Stimulated activated CD4-positive, alpha-beta T cell treated with anti-CD3 and anti-CD28 coated beads, Interleukin-2, amount 100 ng/mL, for 48 hours (primary cell): ENCODE data around the gene RPLP2.

ENCODE experiments used
- DNase-seq, 2 donors: peaks; one replicate each; pipeline ENCODE4 v3.0.0-alpha.2; 2020

RPLP2 gene

DNA sequence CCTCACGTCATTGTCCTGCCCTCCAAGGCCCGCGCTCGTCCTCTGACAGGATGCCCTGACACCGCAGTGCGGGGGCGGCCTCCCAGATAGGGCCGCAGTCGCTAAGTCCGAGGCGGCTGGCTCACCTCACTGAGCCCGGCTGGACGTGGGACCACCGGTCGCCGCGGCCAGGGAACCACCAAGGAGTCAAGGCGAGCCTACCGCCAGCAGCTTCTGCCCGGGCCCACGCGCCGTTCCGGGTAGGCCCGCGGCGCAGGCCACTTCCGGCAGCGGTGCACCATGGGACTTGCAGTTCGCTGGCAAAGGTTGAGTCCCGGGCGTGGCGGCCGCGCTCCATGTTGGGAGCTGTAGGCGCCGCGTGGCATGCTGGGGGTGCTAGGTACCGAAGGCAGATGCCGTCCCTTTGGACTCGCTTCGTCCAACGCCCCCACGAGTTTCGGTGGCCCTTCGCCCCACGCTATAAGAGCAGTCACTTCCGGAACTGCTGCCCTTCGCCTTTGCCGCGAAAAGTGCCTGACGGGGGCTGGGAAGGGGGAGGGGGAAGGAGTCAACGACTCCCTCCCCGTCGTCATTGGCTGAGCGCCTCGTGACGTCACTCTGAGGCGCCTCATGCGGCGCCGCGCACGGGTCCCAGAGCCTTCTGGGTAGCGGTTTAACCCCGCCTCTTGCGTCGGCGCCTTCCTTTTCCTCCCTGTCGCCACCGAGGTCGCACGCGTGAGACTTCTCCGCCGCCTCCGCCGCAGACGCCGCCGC lies at the start of gene RPLP2:
Gene RPLP2, plus strand, starts transcription at position 681 of the 753 bp plus-strand sequence. CDS start 268 bp downstream, outside the sequence.
- peak; percentile 96 to 97 for DNase-seq

DNA sequence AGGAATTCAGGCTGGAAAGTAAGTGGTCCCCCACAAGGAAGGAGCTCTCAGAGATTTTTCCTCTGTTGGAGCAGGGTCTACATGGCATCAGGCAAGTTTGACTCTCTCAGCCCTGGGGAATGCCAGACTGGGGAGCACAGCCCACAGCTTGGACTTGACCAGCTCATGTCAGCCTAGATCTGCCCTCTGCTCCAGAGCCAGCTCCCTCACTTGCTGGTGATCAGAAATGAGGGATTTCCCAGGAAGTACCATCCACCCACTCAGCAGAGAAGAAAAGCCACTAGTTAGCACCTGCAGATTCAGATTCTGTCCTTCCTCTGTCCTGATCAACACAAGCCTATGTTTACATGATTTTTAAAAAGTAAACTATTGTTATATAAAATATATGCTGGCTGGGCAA lies 49.5 kb upstream of the RPLP2 start:
- no peak for DNase-seq

DNA sequence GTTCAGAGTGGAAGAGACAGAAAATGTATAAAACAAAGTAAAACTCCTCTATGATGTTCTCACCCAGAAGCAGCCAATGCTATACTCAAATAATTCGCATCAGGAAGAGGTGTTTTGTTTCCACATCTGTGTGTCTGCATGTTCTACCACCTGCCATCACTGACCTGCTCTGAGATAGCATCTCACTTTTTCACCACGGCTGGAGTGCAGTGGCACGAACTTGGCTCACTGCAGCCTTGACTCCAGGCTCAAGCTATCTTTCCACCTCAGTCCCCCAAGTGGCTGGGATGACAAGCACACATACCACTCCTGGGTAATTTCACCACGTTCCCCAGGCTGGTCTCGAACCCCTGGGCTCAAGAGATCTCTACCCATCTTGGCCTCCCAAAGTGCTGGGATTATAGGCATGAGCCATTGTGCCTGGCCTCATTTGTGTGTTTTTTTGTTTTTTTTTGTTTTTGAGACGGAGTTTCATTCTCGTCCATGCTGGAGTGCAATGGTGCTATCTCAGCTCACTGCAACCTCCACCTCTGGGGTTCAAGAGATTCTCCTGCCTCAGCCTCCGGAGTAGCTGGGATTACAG lies 48.1 kb upstream of the RPLP2 start:
- no peak for DNase-seq

DNA sequence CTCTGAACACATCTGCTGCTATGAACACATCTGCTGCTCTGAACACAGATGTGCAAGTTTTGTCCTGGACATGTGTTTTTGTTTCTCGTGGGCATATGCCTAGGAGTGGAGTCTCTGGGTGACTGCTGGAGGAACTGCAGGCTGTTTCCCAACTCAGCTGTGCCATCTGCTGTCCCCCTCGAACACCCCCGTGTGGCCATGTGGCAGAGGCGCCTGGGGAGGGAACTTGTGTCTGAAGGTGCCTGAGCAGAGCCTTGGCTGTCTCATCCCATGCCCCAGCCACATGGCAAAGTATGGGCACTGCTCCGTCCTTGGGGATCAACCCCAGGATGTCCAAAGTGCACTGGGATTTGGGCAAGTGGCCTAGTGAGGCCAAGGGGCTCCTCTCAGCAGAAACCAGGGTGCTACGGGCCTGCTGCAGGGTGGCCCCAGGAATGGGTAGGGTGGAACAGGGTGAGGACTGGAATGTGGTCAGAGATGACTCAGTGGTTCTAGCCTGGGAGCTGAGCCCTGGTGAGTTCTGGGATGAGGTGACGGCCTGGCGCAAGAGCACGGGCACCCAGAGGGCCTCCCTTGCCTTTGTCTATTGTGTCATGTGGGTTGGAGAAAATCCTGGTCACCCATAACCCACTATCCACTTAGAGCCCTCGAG lies 47.2 kb upstream of the RPLP2 start:
- no peak for DNase-seq

DNA sequence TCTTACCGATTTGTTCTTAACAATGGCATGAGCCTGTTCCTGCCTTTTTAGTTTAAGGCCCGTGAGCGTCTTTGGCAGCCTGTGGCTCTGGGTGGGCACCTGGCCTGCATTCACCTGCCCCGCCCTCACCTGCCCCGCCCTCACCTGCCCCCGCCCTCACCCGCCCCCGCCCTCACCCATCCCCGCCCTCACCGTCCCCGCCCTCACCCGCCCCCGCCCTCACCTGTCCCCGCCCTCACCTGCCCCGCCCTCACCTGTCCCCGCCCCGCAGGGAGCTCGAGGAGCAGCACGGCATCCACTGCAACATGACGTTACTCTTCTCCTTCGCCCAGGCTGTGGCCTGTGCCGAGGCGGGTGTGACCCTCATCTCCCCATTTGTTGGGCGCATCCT lies 46.7 kb upstream of the RPLP2 start:
- DNase-seq, result no peak

DNA sequence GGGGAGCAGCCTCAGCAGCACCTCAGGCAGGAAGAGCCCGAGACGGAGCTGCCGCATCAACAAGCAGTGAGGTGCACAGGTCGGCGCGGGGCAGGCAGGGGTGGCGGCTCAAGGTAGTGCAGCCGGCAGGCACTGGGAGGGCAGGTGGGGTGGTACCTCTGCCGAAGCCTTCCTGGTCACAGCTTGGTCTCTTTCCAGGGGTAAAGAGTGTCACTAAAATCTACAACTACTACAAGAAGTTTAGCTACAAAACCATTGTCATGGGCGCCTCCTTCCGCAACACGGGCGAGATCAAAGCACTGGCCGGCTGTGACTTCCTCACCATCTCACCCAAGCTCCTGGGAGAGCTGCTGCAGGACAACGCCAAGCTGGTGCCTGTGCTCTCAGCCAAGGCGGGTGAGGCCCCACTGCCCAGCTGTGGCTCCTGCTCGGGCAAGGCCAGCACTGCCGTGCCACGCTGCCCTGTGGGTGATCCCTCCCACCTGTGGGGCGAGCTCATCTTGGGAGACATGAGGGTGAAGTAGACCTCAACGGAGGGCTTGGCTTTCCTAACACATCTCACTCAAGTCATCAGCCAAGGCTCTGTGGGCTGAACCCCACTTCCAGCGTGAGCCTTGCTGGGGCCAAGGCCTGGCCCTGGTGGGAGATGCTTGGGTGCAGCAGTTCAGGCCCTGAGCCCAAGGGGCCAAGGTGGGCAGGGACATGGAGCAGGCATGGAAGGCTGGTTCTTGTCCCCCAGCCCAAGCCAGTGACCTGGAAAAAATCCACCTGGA lies 46.0 kb upstream of the RPLP2 start:
- DNase-seq, result no peak

DNA sequence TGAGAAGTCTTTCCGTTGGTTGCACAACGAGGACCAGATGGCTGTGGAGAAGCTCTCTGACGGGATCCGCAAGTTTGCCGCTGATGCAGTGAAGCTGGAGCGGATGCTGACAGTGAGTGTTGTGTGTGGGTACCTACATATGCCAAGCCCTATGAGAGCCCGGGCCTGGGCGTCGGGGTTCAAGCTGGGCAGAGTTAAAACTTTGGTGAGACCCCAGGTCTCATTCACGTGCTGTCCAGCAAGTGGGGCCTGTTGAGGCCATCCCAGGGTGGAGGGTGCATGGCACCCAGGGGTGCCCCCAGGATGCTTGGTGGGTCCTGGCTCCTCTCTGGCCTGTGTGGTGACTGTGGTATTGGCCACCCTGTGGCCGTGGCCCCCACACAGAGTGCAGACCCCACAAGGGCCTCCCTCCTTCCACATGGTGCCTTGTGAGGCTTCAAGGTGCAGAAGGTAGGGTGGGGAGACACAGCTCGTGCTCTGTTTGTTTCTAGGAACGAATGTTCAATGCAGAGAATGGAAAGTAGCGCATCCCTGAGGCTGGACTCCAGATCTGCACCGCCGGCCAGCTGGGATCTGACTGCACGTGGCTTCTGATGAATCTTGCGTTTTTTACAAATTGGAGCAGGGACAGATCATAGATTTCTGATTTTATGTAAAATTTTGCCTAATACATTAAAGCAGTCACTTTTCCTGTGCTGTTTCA lies 45.3 kb upstream of the RPLP2 start:
- DNase-seq, result no peak

DNA sequence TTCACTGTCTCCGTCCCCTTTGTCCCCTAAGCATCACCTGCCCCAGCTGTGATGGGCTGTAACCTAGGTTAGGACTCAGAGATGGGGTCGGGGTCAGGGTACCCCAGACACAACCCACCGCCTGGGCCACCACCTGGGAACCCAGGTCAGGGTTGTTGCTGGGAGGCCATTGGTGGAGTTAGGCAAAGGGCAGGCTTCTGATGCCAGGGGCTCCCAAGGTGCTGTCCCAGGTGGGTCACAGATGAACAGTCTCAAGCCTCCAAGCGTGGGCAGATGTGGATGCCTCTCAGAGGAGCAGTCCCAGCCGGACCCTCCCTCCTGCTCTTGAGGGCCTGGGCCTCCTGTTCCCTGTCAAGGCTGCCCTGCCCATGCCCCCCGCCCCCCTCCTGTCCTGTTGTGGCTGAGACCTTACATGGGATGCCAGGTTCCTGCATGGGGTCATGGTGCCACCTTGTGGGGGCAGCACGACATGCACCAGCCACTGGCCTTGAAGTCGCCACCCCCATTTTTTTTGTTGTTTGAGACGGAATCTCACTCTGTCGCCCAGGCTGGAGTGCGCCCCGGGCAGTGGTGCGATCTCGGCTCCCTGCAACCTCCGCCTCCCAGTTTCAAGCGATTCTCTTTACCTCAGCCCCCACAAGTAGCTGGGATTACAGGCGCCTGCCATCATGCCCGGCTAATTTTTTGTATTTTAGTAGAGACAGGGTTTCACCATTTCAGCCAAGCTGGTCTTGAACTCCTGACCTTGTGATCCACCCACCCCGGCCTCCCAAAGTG lies 44.6 kb upstream of the RPLP2 start:
- peak; percentile 48 to 51 for DNase-seq

DNA sequence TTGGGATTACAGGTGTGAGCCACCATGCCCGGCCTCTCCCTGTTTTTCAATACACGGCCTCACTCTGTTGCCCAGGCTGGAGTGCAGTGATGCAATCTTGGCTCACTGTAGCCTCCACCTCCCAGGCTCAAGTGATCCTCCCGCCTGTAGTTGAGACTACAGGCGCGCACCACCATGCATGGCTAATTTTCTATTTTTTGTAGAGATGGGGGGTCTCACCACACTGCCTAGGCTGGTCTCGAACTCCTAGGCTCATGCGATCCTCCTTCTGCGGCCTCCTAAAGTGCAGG lies 44.0 kb upstream of the RPLP2 start:
- DNase-seq, result no peak

DNA sequence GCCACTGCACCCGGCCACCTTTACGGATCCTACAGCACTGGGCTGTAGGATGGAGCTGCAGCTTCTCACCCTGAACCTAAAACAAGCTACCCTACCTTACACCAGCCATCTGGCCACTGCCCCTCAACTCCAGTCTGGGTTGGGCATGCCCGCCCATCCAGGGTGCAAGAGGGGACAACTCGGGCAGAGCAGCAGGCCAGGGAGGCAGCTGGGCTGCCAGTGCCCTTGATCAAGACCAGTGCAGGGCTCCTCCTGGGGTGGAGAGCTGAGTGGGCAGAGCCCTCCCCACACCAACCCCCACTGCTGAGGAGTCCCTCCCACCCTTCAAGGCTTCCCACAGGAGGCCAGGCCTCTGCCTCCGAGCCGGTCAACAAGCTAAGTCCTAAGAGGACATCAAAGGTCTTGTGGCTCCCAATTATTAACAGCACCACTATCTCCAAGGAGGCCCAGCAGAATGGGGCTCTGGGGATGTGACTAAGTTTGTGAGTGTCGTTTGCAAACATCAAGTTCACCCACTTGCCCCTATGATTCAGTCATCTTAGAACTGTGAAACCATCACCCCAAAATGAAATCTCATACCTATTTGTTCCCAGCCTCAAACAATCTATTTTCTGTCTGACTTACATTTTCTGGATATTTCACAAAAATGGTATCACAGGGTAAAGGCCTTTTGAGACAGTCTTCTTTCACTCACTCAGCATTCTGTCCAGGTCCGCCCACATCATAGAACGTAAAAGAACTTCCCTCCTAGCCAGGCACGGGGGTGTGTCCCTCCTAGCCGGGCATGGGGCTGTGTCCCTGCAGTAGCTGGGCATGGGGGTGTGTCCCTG lies 43.4 kb upstream of the RPLP2 start:
- no peak for DNase-seq

DNA sequence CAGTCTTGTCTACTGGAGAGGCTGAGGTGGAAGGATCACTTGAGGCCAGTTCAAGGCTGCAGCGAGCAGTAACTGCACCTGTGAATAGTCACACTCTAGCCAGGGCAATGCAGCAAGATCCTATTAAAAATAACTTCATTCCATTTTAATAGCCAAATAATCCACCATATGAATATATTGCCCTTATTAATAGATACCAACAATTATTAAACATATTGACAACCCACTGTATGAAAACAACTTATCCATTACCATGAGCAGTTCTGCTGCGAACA lies 42.9 kb upstream of the RPLP2 start:
- DNase-seq, result no peak

DNA sequence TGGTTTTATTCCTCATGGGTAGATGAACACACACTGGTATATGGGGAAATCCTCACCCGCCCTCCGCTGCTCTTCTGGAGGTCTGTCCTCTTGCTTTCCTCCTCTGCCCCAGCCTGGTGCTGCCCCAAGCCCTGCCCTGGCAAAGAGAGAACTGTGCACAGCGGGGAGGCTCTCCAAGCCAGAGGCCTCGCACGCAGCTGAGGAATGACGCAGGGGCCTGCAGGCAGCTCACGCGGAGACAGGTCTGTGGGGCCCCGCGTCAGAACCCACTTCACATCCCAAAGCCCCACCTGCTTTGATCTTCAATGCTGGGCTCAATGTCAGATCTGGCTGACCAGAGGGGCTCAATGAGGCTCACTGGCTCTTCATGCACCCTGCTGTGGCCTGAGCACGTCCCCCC lies 42.5 kb upstream of the RPLP2 start:
- DNase-seq, result no peak

DNA sequence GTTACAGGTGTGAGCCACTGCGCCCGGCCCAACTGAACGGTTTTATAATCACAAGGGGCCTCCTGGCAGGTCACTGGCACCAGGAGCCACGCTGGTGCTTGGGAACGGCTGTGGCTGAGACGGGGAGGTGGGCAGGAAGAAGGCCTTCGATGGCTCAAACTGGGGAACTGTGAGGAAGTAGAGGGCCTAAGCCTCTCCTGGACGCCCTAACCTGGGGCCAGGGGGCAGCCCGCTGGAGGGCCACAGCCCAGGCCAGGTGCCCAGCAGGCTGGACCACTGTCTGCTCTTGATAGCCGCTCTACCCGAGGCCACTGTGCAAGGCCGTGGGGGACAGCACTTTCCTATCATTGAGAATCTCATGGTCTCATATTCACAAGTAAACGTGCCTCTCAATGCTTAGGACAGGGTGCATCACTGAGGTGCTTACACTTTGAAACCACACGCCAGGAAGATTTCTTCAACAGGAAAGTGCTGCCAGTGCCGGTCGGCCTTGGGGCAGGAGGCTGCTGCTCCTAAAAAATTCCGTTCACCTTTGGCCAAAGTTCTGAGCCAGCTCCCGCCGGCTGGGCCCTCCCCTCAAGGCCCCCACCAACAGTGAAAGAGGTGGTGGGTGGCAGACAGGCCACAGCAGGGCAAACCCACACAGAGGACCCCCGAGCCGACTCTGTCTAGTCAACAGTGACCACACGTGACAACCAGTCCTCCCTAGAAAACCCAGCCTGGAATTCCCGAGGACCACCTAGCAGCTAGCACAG lies 39.7 kb upstream of the RPLP2 start:
- DNase-seq, result no peak

DNA sequence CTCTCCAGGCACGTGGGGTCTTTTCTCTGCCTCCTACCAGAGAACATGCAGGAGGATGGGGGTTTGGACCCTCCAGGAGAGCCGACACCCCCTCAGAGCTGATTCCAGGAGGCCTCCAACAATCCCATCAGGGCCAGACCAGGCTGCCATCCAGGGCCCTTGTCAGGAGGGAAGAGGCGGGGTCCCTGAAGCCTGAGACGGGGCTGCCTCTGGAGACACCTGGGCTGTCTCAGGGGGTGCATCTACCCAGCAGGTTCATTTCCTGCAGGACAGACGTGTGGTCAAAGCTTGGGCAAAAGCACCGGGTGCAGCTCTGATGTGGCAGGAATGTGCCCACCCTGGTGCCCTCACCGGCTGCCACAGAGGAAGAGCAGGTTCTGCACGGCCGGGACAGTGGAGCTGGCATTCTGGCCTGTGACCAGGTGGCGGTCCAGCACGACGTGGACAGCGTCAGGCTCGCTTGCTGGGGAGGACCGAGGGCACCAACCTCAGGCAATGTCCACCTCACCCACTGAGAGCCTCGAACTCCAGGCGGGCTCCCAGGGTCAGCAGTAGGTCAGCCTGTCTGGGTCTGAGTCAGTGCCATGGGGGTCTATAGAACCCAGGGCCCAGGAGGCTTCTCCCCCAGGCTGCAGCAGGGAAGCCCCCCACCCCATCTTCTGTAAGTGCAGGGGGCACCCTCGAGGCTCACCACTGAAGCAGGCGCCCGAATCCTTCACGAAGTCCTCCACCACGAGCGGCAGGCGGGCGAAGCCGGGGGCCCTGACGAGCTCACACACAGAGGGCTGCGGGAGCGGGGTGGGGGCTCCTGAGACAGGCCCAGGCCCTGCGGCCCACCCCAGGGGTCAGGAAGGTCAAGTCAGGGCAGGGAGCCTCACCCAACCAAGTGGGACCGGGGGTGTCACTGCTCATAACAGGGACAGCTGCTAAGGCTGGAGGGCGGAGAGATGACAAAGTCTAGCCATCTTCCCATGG lies 38.8 kb upstream of the RPLP2 start:
- no peak for DNase-seq

DNA sequence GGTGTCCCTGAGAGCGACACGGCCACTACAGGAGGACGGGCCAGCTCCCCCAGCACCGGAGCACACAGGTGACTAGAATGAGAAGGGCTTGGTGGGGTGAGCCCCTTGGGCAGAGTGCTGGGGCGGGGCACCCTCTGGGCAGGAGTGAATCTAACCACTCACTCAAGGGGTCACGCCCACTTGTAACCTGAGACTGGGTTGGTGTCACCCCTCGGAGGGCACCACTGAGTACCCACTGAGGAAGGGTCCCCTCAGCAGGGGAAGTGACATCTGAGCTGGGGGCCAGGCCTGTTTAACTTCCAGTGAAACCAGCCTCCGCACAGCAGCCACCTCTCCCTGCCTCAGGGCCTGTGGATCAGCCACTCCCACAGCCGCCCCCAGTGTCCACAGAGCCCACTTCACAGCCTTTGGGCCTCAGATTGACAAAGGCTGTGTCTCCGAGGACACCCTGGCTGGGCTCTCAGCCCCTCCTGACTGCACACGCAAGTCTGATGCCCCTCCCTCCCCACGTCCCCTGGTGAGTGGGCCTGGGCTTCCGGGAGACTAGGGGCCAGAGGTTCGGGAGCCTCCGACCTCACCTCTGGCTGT lies 38.1 kb upstream of the RPLP2 start:
- DNase-seq, result no peak

DNA sequence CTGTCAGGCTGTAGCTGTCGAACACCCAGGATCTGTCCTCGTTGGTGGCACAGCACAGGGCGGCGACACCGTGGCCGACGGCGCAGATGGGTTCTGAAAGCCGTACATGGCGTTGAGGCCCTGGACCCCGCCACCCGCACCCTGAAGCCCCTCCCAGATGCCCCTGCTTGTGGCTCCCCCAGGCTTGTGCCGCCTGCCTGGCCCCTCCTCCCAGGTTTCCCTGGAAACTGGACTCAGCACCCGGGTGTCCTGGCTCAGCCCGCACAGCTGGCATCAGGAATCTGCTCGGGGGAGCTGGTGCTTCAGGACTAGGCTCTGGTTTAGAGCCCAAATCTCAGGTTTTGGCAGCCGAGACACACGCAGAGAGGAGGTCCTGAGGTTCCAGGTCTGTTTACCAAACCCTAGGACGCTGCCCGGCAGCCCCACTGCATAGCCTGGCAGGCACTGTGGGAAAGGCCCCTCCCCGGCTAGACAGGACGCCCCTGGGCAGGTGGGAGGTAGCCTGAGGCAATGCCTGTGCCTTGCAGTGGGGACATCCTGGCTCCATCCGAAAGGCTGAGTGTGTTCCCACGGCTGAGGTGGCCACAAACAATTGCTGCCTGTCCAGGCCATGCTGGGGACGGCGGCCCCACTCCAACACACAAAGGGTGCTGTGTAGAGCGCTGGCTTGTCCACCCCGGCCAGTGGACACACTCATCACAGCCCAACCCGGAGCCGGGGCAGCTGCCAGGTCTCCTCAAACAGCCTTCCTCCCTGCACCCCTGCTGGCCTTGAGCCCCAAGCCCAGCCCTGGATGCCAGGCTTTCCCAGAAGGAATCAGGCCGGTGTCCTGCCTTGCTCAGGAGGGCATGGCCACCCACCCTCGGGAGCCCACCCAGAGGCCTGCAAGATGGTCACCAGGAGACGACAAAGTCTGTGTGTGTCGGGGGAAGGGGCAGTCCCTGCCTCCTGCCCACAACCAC lies 37.1 kb upstream of the RPLP2 start:
- DNase-seq, result no peak

DNA sequence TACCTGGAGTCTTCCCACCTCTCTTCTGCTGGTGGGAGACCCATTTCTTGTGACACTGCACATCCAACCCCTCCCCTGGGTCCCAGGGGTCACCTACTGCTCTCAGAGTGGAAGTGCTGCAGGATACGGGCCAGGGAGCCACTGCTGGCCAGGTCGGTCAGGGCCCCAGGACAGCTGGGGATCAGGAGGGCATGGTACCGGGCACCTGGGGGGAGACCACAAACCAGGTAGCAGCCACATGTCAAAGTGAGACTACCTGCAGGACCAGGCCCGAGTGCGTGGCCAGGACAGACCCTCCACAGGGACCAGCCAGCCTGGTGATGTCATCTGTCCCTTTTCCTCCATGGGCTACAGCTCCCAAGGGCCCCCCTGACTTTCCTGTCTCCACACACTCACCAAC lies 36.3 kb upstream of the RPLP2 start:
- DNase-seq, result no peak

DNA sequence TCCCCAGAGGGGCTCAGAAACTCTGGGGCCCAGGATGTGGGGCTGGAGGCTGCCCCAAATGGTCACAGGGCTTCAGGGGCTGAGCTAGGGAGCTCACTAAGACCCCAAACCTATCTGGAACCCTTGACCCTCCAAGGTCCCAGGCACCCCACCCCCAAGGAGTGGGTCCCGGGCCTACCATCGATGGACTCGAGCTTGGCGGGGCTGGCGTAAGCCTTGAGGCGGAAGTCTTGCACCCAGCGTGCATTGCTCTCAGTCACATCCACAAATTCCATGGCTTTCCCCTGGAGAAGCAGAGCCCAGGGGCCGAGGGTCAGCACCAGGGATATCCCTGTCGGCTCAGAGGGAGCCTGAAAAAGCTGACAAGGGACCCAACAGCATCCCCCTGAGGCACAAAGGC lies 35.9 kb upstream of the RPLP2 start:
- DNase-seq, result no peak
